T-helper 1 cell treated with Interleukin-12 subunit alpha and Interleukin-12 subunit beta and Interleukin-4 antibody, amounts not matched to agents 30 μg/mL and 1 μg/mL, for 36 hours (primary cell): ENCODE measurements around the gene TMPRSS2.

Experiments used
- H3K27ac Mint-ChIP-seq: one replicate; pipeline ENCODE4 v1.8.0; 2021; ENCODE audit warnings: mild to moderate bottlenecking, mixed read lengths
- H3K27me3 Mint-ChIP-seq: one replicate; pipeline ENCODE4 v1.8.0; 2021; ENCODE audit warnings: low read depth, mixed read lengths
- H3K36me3 Mint-ChIP-seq: one replicate; pipeline ENCODE4 v1.8.0; 2021; ENCODE audit warnings: low read depth, mixed read lengths
- H3K4me1 Mint-ChIP-seq: one replicate; pipeline ENCODE4 v1.8.0; 2021; ENCODE audit warnings: low read depth, mixed read lengths
- H3K4me3 Mint-ChIP-seq: one replicate; pipeline ENCODE4 v1.8.0; 2021; ENCODE audit warnings: mild to moderate bottlenecking, moderate library complexity, mixed read lengths
- H3K9me3 Mint-ChIP-seq: one replicate; pipeline ENCODE4 v1.8.0; 2021; ENCODE audit warnings: mixed read lengths

TMPRSS2 gene

DNA sequence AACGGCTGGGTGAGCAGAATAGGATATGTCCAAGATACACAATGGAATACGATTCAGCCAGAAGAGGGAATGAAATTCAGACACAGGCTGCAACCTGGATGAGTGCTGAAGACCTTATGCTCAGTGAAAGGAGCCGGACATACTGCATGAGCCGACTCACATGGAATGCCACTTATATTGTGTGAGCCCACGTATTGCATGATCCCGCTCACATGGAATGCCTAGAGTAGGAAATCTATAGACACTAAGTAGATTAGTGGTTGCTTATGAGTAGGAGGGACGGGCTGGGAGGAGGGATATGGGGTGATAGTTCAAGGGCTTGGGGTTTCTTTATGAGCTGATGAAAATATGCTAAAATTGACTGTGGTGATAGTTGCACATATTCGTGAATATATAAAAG is 26.8 kb downstream of the TMPRSS2 start:
- Mint-ChIP-seq H3K27ac (no peak overlapping the region), H3K36me3 (no peaks in the 10 kb centered on the region), H3K27me3 (peaks cover 23% of the 10 kb centered on the region), H3K4me1 (no peaks in the 10 kb centered on the region), H3K4me3 (no peak overlapping the region), H3K9me3 (no peaks in the 10 kb centered on the region)

DNA sequence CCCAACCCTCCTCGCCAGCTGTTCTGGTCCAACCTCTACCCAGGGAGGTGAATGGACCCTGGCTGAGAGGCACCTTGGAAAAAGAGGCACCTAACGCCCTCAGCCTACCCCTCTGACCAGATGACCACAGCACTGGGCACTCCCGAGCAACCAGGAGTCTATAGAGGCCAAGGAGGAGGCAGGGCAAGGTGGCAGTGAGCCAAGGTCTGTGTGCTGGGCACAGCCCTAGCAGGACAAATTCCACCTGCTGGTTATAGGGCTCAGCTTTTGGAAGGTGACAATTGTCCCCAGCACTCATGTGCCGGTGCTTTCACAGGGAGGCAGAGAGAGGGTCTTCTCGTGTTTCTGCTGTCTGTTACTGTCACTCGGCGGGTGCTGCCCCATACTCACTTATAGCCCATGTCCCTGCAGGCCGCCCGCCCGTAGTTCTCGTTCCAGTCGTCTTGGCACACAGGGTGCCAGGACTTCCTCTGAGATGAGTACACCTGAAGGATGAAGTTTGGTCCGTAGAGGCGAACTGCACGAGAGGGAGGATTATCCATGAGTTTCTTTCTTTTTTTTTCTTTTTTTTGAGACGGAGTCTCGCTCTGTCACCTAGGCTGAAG is 27.8 kb downstream of the TMPRSS2 start:
- peaks cover 23% of the 10 kb centered on the region for H3K27me3 Mint-ChIP-seq

DNA sequence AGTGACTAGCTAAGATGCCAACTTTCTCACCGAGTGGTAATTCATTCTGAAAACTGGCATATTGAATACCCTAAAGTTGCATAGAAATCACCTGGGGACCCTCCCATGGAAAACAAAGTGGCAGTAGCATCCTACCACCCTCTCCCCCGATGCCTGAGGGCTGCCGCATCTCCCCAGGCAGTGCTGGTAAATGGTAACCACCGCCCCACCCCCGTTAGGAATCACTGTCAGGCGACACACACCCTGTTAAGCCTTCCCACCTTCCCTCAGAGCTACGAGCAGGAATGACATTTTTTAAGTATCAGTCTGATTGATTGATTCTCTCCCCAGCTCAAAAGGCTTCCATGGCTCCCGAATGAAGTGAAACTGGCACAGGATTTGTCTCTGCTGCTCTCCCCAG is 28.3 kb downstream of the TMPRSS2 start:
- H3K27me3 Mint-ChIP-seq, result peaks cover 23% of the 10 kb centered on the region
- H3K36me3 Mint-ChIP-seq, result no peaks in the 10 kb centered on the region
- H3K9me3 Mint-ChIP-seq, result no peaks in the 10 kb centered on the region
- no peaks in the 10 kb centered on the region for H3K4me1 Mint-ChIP-seq
- no peak overlapping the region for H3K4me3 Mint-ChIP-seq
- H3K27ac Mint-ChIP-seq, result no peak overlapping the region

More for the DNA sequence above, 27.8 kb downstream of the TMPRSS2 start:
- no peaks in the 10 kb centered on the region for H3K36me3 Mint-ChIP-seq
- H3K9me3 Mint-ChIP-seq, result no peaks in the 10 kb centered on the region
- H3K4me3 Mint-ChIP-seq, result no peak overlapping the region
- H3K4me1 Mint-ChIP-seq, result no peaks in the 10 kb centered on the region
- no peak overlapping the region for H3K27ac Mint-ChIP-seq

DNA sequence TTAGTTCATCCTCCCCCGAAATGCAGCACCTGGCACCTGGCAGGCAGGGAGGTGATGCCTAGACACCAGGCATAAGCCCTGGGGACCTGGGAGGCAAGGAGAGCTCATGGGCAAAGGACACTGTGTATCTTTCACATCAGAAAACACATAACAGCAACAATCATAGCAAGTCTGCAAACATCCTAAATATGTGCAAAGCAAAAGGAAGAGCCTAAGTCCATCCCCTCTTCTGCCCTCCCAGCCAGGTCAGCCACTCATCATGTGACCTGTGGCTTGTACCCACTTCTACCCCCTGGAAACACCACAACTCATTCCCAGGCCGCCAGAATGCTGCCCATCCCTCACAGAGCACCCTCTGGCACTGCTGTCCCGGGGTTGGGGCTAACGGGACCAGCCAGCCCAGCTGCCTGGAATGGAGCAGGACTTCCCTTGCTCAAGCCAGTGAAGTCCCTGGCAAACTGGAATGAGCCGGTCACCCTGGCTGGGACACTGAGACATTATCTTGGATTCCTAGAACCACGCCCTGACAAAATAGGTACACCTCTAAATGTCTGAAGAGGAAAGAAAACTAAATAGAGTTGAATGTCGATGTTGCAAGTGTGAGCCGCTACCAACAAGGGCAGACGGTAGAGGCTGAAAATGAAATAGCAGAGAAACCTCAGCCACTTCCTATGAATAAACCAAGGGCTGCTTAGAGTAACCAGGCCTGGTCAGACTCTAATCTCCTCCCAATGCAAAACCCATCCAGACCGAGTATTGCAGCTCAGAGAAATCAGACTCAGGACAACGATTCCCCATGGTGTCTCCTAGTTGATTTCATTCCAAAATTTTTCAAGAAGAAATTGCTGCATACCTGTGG is 29.4 kb downstream of the TMPRSS2 start:
- Mint-ChIP-seq H3K27me3 (peaks cover 23% of the 10 kb centered on the region), H3K36me3 (no peaks in the 10 kb centered on the region), H3K27ac (no peak overlapping the region), H3K4me3 (no peak overlapping the region), H3K4me1 (no peaks in the 10 kb centered on the region), H3K9me3 (no peaks in the 10 kb centered on the region)

DNA sequence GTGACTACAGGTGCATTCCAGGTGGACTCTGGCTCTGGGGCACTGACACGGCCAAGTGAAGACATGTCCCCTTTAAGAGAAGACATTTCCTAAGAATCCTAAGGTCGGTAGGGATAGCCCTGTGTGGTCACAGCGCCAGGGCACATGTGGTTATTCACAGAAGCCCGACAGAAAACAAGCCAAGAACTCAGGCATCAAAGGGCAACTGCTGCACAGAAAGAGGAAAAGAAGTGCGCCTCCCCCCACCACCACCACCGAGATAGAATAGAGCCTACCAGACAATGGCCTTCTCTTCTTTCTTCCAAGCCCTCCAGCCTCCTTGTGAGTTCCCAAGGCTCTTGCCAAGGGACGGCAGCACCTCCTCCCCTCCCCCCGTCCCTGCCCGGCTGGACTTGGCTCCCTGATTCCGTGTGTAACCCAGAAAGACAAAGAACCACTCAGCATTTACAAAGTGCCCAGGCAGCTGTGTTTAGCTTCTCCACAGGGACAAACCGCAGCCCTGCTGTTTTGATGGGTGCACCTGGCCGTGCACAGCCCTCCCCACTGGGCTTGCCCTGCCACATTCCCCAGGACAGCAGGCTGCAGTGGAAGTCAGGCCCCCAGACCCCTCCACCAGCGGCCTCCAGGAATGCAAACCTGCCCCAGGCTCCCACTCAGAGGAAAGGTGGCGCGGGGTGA is 30.2 kb downstream of the TMPRSS2 start:
- Mint-ChIP-seq H3K27ac (no peak overlapping the region), H3K36me3 (no peaks in the 10 kb centered on the region), H3K4me3 (no peak overlapping the region), H3K27me3 (peaks cover 23% of the 10 kb centered on the region), H3K4me1 (no peaks in the 10 kb centered on the region), H3K9me3 (no peaks in the 10 kb centered on the region)

DNA sequence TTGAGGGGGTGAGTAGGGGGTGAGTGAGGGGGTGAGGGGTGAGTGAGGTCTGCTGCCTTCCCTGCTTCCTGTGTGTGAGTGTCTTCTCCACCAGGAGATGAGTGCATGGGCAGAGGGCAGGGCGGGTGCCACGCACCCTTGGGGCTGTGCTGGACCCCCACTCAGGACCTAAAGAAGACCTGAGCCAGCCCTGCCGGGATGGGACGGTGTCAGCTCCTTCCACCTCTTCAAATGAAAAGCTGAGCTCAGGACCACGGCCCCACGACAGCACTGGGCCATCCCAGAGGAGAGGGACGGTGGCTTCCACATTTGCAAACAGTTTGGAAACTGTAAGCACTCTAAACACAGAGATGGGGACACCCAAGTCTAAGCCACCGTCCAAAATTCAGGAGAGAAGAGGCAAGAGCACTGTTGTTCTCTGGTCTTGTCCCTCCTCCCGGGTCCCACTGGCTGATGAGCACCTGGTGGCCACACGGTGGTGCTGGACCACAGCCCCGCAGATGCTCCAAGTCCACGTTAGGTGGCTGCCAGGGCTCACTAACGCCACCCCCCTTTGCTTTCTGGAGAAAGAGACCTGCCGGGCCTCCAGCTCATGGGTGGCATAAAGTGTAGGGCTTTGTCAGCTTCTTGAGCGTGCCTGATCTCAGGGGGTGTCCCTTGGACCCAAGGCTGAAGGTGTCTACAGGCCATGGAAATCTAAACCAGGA is 32.1 kb downstream of the TMPRSS2 start:
- Mint-ChIP-seq H3K27ac (no peak overlapping the region), H3K27me3 (peaks cover 22% of the 10 kb centered on the region), H3K4me3 (no peak overlapping the region), H3K4me1 (no peaks in the 10 kb centered on the region), H3K36me3 (no peaks in the 10 kb centered on the region), H3K9me3 (no peaks in the 10 kb centered on the region)

DNA sequence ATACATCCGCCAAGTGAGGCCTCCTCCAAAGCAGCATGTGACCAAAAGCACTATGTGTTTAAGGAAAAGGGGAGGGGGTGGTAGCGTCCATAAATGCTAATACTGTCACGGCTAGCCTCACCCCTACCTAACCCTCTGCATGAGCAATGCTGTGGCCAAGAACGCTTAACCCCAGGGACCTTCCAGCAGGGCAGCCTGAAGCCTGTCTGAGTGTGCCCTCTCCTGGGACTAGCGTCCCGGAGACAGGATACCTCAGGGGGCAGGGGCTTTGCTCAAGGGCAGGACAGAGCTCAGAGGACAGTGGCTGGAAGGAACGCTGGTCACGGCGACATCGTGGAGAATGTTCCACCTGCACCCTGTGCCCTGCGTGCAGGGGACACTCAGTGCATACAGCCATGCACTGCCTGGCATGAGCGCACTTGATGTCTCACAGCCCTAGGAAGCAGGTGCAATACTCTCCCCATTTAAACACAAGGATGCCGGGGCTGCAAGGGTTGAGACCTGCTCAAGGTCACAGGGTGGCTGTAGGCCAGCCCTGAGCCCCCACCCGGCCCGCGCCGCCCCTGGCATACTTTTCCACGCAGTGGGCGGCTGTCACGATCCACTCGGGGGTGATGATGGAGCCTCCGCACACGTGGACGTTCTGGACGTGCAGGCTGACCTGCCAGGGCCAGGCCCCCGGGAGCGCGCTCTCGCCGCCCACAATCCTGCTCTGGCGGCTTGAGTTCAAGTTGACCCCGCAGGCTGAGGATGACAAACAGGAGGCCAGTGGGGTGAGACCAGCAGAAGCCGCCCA is 35.0 kb downstream of the TMPRSS2 start:
- Mint-ChIP-seq H3K4me3 (no peak overlapping the region), H3K4me1 (peaks cover 5% of the 10 kb centered on the region), H3K36me3 (no peaks in the 10 kb centered on the region), H3K27me3 (peaks cover 9% of the 10 kb centered on the region), H3K9me3 (no peaks in the 10 kb centered on the region), H3K27ac (no peak overlapping the region)

DNA sequence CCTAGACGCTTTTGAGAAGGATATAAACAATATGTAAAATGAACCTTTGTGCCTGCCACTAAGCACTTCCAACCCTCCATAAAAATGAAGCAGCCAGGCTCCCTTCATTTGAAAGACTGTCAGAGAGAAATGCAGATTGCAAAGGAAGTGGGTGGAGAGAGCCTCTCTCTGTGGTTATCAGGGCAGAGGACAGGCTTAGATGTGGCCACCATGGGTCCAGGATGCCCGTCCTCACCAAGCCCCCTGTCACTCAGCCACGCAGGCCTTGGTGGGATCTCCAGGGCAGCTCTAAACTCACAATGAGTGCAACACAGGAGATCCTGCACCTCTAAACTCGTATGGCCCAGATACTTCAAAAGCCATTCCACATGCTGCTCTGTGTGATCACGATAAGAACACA is 37.9 kb downstream of the TMPRSS2 start:
- Mint-ChIP-seq H3K4me1 (peaks cover 5% of the 10 kb centered on the region), H3K9me3 (no peaks in the 10 kb centered on the region), H3K36me3 (no peaks in the 10 kb centered on the region), H3K27me3 (peaks cover 3% of the 10 kb centered on the region), H3K27ac (no peak overlapping the region), H3K4me3 (no peak overlapping the region)

DNA sequence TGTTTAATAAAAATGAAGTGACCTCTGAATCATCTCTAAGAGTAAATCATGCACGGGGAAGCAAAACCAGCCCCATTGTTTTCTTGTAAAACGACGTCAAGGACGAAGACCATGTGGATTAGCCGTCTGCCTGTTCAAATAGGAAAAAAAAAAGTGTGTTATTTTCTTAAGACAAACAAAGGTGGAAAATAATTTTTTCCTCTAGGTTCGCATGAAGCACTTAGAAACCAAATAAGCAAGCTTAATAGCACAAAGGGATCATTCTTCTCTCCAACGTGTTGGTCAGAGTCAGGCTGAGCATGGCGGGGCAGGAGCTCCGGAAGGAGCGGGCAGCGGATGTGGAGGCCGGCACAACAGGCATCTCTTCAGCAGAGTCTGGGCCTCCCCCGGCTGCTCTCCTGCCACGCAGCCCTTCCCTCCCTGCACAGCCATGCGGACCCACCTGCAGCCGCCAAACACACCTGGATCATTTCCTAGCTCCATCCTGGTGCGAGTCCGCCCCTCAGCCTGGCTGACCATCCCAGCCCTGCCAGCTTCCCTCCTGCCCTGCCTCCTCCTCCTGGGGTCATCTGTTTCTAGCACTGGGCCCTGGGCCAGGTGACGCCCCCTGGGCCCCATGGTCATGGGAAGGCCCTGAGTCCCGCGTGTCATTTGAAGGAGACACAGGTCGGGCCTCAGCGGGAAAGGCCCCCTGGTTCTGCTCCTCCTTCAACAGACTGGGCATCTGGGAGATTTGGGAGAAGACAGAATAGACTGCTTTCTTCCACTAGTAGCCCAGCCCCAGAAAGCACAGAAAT is 41.7 kb downstream of the TMPRSS2 start:
- no peak overlapping the region for H3K4me3 Mint-ChIP-seq

DNA sequence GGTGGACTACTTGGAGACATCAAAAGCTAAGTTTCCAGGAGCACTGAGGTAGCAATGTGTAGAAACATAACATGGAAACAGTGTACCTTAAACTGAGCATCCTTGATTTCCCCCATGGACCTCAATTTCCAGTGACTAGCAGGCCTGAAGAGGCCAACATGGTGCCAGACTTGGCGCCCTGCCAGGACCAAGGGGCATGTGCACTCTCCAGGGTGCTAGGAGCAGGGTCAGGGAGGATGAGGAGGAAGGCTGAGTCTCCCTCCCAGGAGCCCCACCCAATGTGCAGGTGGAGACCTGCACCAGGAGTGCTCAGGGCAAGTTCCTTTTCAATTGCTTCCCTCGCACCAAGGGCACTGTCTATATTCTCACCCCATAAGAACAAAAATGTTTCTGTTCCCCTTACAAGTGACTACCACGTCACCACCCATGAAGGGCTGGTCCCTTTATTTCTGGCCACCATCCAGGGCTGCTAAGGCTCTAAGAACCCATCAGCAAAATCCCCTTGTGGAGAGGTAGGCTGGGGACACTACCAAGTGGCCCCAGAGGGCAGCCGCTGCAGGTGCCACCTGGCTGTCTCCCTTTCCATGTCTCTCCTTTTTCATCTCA is 42.7 kb downstream of the TMPRSS2 start:
- Mint-ChIP-seq H3K27ac (no peak overlapping the region), H3K27me3 (no peaks in the 10 kb centered on the region), H3K36me3 (peaks cover 27% of the 10 kb centered on the region), H3K4me3 (no peak overlapping the region), H3K4me1 (peaks cover 10% of the 10 kb centered on the region), H3K9me3 (no peaks in the 10 kb centered on the region)

More for the DNA sequence above, 41.7 kb downstream of the TMPRSS2 start:
- peaks cover 21% of the 10 kb centered on the region for H3K36me3 Mint-ChIP-seq
- peaks cover 5% of the 10 kb centered on the region for H3K4me1 Mint-ChIP-seq
- H3K9me3 Mint-ChIP-seq, result no peaks in the 10 kb centered on the region
- no peaks in the 10 kb centered on the region for H3K27me3 Mint-ChIP-seq
- H3K27ac Mint-ChIP-seq, result no peak overlapping the region

DNA sequence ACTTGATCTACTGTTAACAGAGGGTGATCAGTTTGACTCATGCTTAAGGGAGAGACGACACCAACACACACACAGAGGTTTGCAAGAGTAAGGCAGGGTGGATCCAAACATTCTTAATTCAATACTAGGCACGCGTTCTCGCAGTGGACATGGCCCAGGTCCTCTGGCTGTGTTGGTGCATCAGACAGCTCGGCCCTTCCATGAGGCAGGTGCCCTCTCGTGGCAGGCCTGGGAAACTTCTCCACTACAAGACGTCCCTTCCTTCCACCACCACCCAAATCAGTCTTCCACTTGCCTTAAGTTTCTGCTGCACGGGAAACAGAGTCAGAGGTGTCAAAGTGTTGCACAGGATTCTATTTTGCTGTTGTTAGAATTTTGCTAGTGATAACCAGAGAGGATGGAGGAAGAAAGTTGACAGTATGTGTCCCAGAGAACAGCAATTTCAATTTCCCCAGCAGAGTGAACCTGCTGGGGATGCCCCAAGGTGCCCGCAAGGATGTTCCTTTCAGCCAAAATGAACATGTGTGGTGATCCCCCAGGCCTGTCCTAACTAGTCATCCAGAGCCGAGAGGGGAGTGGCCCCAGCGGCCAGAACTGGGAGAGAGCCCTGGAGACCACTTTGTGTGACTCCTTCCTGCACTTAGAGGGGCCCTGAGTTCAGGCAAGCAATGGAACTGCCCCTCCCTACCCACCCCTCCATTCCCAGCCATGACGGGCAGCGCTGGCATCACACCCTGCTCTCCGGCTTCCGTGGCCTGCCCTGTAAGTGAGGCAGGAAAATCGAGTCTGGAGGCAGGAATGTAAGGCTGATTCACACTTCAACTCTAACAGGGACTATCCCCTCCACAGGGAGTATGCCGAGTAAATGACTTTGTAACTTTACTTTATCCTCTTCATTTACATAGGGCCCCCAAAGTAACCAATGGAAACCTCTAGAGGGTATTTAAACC is 47.1 kb downstream of the TMPRSS2 start:
- H3K4me1 Mint-ChIP-seq, result peaks cover 10% of the 10 kb centered on the region
- no peaks in the 10 kb centered on the region for H3K9me3 Mint-ChIP-seq
- H3K4me3 Mint-ChIP-seq, result no peak overlapping the region
- no peaks in the 10 kb centered on the region for H3K27me3 Mint-ChIP-seq
- peaks cover 56% of the 10 kb centered on the region for H3K36me3 Mint-ChIP-seq
- no peak overlapping the region for H3K27ac Mint-ChIP-seq

DNA sequence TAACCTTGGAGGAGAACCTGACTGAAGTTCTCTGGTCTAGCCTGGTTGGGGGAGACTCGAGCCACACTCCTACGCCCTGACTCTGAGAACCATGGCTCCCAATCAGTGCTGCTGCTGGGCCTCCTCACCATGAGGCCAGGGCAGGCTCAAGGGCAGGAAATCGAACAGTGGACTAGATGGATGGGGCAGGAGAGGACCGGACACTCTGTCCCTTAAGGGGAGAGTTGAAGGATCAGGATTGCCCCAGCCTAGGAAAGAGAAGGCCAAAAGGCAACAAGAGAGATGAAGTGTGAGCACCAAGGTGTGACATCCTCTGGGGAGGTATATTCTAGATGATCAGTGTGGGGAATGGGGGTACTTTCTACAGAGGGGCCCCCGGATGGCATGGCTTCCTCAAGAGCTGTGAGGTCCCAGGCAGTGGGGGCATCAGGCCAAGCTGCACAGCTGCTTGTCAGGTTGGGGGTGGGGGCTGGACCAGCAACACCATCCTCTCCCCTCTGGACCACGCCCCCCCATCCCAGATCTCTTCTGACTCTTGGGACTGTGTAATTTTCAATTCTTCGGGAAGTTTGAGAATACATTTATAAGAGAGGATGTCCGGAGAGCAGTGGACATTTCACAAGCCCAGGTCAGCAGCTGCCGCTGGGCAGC is 47.9 kb downstream of the TMPRSS2 start:
- Mint-ChIP-seq H3K4me3 (no peak overlapping the region), H3K27ac (peak overlapping the region; percentile 47), H3K36me3 (peaks cover 56% of the 10 kb centered on the region), H3K9me3 (no peaks in the 10 kb centered on the region), H3K4me1 (peaks cover 13% of the 10 kb centered on the region), H3K27me3 (no peaks in the 10 kb centered on the region)
